ENCODE data around the gene DSCAML1.

- TF ChIP-seq BACH2 (CRISPR knock-in tag; IDR thresholded peaks at IDR 0.05; ENCODE audit: borderline replicate concordance) (no peak), ZNF70 (CRISPR knock-in tag; IDR thresholded peaks at IDR 0.05) (no peak), ZNF565 (CRISPR knock-in tag; conservative IDR thresholded peaks at IDR 0.05; ENCODE audit: low read depth) (no peak), ISL1 (CRISPR knock-in tag; IDR thresholded peaks at IDR 0.05) (no peak)
These were observed 149.8 kb downstream of the DSCAML1 start for GRCh38 chr11:117647207-117647606.

Data from SK-N-SH treated with all-trans-retinoic acid at 6 μM for 48 hours (cell line).